Measurements from ENCODE around the gene MFSD11.

Gene MFSD11

DNA sequence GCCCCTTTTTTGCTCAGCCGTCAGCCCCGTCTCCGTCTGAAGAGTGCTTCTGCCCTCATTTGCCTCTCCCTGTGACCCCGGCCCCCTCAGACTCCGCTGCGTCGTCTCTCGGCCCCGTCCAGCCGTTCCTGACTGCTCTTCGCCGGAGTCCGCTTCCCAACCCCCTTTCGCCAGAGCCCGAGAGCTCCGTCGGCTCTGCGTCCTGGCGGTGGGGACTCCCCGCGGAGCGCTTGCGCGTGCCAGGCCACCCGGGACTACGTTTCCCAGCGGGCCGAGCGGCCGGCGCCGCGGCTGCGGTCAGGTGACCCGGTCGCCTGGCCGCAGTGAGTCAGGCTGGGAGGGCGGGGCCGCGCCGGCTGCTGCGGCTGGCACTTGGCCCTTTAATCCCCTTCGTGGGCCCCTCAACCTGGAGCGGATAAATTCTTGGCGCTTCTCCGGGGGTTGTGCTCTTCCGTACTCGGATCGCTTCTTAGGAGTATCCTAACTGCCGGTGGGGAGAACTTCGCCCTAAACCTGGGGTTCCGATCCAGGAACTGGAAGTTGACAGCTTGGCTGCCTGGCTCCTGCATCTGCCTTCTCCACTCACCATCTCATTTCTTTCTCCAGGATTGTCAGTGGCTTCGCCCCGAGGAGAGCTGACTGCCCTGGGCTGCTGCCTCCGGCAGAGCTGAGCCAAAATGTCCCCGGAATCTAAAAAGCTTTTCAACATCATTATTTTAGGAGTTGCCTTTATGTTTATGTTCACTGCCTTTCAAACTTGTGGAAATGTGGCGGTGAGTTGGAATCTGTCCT is at the start of gene MFSD11:
Gene MFSD11, plus strand, starts transcription at position 444 of the 792 bp plus-strand sequence. Its CDS starts 234 bp downstream, at position 678.
- TF ChIP-seq CTCF (IDR thresholded peaks at IDR 0.05), result no peak
- H3K4me3 ChIP-seq, result peak within 1 kb of the TSS; percentile 96
- DNase-seq (ENCODE audit: low spot score), result no peak
- peak within 1 kb of the TSS; percentile 98 to 99 for H3K27ac ChIP-seq

- Histone ChIP-seq H3K4me3 (peak overlapping the region; percentile 52), H3K27ac (peak overlapping the region; percentile 95 to 98)
- no peak for DNase-seq (ENCODE audit: low spot score)
Measured at GRCh38 chr17:76688165-76688622, 49.7 kb upstream of the MFSD11 start.

GRCh38 chr17:76689859-76690258 is 48.1 kb upstream of the MFSD11 start:
- DNase-seq (ENCODE audit: low spot score), result no peak
- no peak overlapping the region for H3K27ac ChIP-seq
- no peak overlapping the region for H3K4me3 ChIP-seq
- TF ChIP-seq CTCF (IDR thresholded peaks at IDR 0.05), result no peak

More at GRCh38 chr17:76688165-76688622, 49.7 kb upstream of the MFSD11 start:
- no peak for TF ChIP-seq CTCF (IDR thresholded peaks at IDR 0.05)

GRCh38 chr17:76690596-76691280 is 47.2 kb upstream of the MFSD11 start:
- H3K4me3 ChIP-seq, result no peak overlapping the region
- H3K27ac ChIP-seq, result peak overlapping the region in 1 of 2 donors; percentile 20
- TF ChIP-seq CTCF (IDR thresholded peaks at IDR 0.05), result no peak
- no peak for DNase-seq (ENCODE audit: low spot score)

DNA sequence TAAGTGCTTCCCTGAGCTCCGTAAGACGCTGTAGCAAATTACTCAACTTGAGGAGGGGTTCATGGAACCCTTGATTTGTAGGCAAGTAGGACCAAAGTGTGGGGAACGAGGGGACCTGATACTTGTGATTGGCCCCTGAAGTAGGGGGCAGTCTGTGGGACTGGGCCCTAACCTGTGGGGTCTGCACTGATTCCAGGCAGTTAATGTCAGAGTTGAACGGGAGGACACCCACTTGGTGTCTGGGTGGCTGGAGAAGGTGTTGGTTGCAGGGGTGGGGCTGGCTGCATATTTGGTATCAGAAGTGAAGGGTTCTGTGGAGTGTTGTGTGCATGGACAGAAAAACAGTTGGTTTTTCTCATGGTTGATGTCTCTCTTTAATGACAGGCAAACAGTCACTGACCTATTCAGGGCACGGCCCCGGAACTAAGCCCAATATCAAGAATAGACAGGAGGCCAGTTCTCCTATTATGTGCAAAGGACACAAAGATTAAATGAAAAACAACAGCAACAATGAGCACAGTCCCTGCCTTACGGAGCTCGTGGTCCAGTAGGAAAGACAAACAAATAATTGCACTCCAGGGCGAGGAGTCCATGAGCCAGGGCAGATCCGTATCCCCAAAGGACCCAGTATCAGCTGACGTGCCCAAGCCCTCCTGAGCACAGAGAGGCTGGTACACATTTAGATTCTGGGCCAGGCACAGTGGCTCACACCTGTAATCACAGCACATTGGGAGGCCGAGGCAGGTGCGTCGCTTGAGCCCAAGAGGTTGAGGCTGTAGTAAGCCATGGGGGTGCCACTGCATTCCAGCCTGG is 46.3 kb upstream of the MFSD11 start:
- Histone ChIP-seq H3K27ac (peak overlapping the region in 1 of 2 donors; percentile 20), H3K4me3 (no peak overlapping the region)
- no peak for TF ChIP-seq CTCF (IDR thresholded peaks at IDR 0.05)
- DNase-seq (ENCODE audit: low spot score), result no peak

GRCh38 chr17:76695059-76695831 is 42.7 kb upstream of the MFSD11 start:
- no peak for TF ChIP-seq CTCF (IDR thresholded peaks at IDR 0.05)
- DNase-seq (ENCODE audit: low spot score), result no peak
- Histone ChIP-seq H3K4me3 (peak overlapping the region; percentile 39), H3K27ac (peak overlapping the region in 1 of 2 donors; percentile 57)

Data from coronary artery (tissue), 2 donors.